LNCaP clone FGC (cell line): Measurements from ENCODE around the gene STPG3.

Experiments used
- DNase-seq: peaks from one replicate; pipeline ENCODE4 v3.0.0-alpha.2; 2011; ENCODE audit warnings: low read depth
- H3K4me3 ChIP-seq: 2 replicates; pipeline ENCODE4 v1.5.1; 2011; ENCODE audit warnings: mild to moderate bottlenecking, low read depth, low read length, control low read depth
- TF ChIP-seq, protein P1 (sequence below): IDR thresholded peaks from 2 replicates; pipeline ENCODE4 v1.5.1; 2012; ENCODE audit warnings: mild to moderate bottlenecking; ENCODE audit not compliant: control insufficient read depth, insufficient read depth; ENCODE audit errors: extremely low read depth

STPG3 gene

DNA sequence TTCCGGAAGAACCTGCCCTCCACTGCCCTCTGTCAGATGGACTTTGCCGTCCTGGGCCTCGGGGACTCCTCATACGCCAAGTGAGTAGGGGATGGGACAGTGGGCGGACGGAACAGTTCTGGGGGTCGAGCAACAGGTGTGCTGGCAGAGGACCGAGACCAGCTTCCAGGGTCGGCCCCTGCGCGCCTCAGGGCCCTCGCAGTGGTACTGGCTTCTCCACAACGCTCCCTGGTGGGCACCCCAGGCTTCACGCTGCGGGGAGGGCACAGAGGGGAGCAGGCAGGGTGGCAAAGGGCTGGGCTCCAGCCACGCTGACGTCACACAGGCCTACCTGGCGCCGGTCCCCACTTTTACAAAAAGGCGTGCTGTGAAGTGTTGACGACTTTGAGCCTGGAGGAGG, 38.6 kb upstream of the STPG3 start:
- no peak overlapping the region for H3K4me3 ChIP-seq
- TF ChIP-seq, protein P1, sequence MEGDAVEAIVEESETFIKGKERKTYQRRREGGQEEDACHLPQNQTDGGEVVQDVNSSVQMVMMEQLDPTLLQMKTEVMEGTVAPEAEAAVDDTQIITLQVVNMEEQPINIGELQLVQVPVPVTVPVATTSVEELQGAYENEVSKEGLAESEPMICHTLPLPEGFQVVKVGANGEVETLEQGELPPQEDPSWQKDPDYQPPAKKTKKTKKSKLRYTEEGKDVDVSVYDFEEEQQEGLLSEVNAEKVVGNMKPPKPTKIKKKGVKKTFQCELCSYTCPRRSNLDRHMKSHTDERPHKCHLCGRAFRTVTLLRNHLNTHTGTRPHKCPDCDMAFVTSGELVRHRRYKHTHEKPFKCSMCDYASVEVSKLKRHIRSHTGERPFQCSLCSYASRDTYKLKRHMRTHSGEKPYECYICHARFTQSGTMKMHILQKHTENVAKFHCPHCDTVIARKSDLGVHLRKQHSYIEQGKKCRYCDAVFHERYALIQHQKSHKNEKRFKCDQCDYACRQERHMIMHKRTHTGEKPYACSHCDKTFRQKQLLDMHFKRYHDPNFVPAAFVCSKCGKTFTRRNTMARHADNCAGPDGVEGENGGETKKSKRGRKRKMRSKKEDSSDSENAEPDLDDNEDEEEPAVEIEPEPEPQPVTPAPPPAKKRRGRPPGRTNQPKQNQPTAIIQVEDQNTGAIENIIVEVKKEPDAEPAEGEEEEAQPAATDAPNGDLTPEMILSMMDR: no peak
- DNase-seq: no peak

DNA sequence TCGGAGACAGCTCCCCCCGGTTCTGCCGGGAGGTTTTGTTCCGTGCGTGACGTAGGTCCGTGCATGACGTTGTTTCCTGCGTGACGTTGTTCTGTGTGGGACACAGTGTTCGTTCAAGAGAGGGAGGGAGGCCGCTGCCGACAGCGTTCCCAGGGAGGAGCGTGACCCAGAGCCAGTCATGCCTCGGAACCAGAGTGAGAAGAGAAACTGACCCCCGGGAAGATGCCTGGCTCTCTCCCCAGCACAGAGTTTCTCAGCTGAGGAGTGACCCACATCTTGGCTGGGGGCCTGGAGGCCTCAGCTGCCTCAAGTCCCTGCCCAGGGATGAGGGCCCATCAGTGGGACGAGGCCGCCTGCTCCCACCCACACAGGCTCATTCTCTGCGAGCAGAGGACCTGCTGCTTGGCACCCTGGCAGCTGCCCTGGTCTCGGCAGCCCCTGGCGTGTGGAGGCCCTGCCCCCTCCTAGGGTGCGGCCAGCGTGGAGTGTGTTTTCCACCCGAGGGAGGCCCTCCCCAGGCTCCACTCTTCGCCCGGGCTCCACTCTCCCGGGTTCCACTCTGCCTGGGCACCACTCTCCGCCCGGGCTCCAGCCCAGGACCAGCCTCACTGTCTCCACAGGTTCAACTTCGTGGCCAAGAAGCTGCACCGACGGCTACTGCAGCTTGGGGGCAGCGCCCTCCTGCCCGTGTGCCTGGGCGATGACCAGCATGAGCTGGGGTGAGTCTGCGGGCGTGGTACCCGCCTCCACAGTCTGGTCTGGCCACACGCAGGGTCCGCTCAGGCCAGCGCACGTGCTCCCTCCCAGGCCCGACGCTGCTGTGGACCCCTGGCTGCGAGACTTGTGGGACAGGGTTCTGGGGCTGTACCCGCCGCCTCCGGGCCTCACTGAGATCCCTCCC, 37.7 kb upstream of the STPG3 start:
- no peak for DNase-seq
- TF ChIP-seq, protein P1: no peak
- no peak overlapping the region for H3K4me3 ChIP-seq

DNA sequence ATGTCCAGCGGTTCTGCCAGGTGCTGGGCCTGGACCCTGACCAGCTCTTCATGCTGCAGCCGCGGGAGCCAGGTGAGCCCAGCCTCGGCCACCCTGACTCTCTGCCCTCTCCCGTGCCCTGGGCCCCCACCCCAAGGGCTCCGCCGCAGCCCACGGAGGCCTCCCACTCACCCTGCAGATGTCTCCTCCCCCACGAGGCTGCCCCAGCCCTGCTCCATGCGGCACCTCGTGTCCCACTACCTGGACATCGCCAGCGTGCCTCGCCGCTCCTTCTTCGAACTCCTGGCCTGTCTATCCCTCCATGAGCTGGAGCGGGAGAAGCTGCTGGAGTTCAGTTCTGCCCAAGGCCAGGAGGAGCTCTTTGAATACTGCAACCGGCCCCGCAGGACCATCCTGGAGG, 36.5 kb upstream of the STPG3 start:
- no peak for DNase-seq
- TF ChIP-seq, protein P1: no peak
- no peak overlapping the region for H3K4me3 ChIP-seq

DNA sequence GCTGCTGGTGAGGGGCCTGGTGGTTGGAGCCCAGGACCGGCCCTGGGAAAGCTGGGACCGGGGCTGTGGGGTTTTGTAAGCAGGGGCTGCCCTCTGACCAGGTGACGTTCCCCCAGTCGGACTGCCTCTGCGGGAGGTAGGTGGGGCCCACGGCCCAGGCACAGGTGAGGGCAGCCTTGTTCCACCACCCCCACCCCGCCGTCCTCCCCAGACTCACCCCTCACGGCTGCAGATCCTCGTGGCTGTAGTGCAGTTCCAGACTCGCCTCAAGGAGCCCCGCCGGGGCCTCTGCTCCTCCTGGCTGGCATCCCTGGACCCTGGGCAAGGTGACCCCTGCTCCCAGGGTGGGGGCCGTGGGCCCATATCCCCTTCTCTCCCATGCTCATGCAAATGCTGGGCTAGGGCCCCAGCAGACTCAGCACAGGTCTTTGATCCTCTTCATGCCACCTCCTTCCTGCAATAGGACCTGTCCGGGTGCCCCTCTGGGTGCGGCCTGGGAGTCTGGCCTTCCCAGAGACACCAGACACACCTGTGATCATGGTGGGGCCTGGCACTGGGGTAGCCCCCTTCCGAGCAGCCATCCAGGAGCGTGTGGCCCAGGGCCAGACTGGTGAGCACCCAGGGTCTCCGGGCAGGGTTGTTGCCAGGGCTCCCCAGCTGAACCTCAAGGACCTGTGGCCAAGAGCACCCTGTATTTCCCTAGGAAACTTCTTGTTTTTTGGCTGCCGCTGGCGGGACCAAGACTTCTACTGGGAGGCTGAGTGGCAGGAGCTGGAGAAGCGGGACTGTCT, 35.7 kb upstream of the STPG3 start:
- TF ChIP-seq, protein P1: no peak
- H3K4me3 ChIP-seq: no peak overlapping the region
- DNase-seq: no peak

DNA sequence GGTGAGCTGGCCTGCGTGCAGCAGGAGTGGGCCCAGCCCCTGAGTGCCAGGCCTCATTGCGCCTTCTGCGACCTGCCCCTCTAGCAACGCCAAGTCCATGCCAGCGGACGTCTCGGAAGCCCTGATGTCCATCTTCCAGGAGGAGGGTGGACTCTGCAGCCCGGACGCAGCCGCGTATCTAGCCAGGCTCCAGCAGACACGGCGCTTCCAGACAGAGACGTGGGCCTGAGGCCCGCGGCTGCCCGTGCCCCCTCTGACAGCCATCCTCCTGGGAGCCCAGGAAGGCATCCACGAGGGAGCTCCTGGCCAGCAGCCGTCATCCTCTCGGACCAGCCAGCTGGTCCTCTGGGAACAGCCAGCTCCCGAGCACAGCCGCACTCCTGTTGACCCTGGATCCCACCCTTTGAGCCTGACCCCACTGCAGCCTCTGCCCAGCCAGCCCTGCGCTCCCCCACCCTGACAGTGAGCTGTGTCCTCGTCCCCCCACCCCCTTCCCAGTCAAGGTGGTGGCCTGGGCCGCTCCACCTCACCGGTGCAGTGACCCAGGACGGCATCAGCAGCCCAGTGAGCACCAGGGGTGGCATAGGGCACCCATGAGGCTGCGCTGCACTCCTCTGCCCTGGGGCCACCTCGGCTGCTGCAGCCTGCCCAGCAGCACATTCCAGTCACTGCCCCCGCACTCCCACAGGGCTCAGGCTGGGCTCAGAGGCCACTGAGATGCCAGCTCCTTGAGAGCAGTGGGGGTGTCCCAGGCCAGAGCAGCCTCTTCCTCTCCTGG, 34.7 kb upstream of the STPG3 start:
- H3K4me3 ChIP-seq: peak overlapping the region; percentile 73
- TF ChIP-seq, protein P1: no peak
- no peak for DNase-seq

DNA sequence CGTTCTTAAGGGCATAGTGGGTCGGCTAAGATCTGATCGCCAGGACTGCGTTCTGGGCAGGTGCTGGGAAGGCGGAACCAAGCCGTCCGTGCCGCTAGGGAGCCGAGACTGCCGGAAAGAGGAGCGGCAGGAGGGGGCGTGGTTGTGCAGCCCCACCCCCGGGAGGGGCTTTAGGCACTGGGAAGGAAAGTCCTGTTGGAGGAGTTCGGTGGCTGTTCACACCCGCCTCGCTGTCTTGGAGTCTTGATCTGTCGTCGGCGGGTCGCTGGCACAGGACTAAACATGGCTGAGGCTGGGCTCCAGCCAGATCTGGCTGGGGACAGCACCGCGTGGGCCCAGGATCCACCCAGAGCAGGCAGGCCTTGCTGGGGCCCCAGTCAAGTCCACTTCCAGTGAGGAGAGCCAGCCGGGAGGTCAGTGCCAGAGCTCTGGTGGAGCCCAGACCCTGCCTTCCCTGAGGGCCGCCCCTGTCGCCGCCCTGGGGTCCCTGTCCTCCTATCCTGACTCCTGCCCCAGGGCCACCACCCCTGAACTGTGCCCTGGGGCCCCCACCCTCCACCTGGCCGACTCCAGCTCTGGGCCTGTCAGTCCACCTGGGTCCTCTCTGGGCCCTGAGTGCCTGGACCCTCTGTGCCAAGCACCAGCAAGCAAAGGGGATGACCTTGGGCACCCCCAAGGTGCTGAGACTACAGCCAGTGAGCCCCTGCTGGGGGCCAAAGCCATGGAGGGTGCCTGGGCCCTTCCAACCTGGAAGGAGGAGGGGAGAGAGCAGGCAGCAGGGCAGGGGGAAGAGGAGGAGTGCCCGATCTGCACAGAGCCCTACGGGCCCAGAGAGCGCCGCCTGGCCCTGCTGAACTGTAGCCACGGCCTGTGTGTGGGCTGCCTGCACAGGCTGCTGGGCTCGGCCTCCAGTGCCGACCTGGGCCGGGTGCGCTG, 33.5 kb upstream of the STPG3 start:
- peak; percentile 90 for DNase-seq
- H3K4me3 ChIP-seq: peak overlapping the region; percentile 73
- TF ChIP-seq, protein P1: peak; percentile 30
